Sciatic nerve (tissue), 2 donors: ENCODE data around the gene NRCAM. TPM values are rescaled to one million over a fixed set of nuclear protein-coding genes. Genes with fewer than 3 reads are reported as not detected.

Experiments
- ATAC-seq: fragments of 200-7000 bp; cut with Tn5 transposase; one replicate; pipeline ENCODE4 v1.9.1; 2020; ENCODE audit warnings: mild to moderate bottlenecking, moderate library complexity
- DNase-seq: peaks from one replicate; pipeline ENCODE4 v3.0.0-alpha.2; 2020; ENCODE audit warnings: low spot score
- intact Hi-C: fragments of 100-400 bp; cut with DNase I; formaldehyde crosslinking; loops from one replicate; pipeline ENCODE4 v1.14.2; 2022
- total RNA-seq: library from RNA; stranded (reverse); fragmentation: NEBNext Ultra II Directional; extraction: Animal tissue kit (Norgen Biotek cat#: 25700); gene quantifications from one replicate; pipeline ENCODE4 v1.2.1, GENCODE V29; 2021
- donor health status: DM: no; HTN: no; CAD: no.
- donor health status: DM: no; HTN: no; CAD: no.

The NRCAM gene
- total RNA-seq, 1 donor from 2014 or later, result 17.4 TPM

- ATAC-seq (no peak), DNase-seq (no peak)
- intact Hi-C loops, result no loop called here
Observed at GRCh38 chr7:108326938-108327337, 129.3 kb downstream of the NRCAM start.

- ATAC-seq (no peak), DNase-seq (no peak)
- intact Hi-C loops, result no loop called here
Observed at GRCh38 chr7:108324053-108325038, 131.9 kb downstream of the NRCAM start.

- DNase-seq, result no peak
- peak; percentile 38 for ATAC-seq
- intact Hi-C loops, result no loop called here
Observed at GRCh38 chr7:108322925-108323832, 133.1 kb downstream of the NRCAM start.

- no peak for DNase-seq
- no peak for ATAC-seq
- intact Hi-C loops, result no loop called here
Observed at GRCh38 chr7:108322046-108322445, 134.2 kb downstream of the NRCAM start.

GRCh38 chr7:108321359-108321758, 134.9 kb downstream of the NRCAM start:
- ATAC-seq (no peak), DNase-seq (no peak)

GRCh38 chr7:108316708-108317107, 139.5 kb downstream of the NRCAM start:
- ATAC-seq (no peak), DNase-seq (no peak)
- intact Hi-C loops, result no loop called here

More at GRCh38 chr7:108321359-108321758, 134.9 kb downstream of the NRCAM start:
- intact Hi-C loops, result no loop called here

- ATAC-seq, result no peak
- DNase-seq, result no peak
- intact Hi-C loops, result no loop called here
Observed at GRCh38 chr7:108314551-108314950, 141.7 kb downstream of the NRCAM start.

GRCh38 chr7:108314049-108314448, 142.2 kb downstream of the NRCAM start:
- intact Hi-C loops, result no loop called here
- ATAC-seq, result no peak
- no peak for DNase-seq

GRCh38 chr7:108313086-108313485, 143.2 kb downstream of the NRCAM start:
- no peak for DNase-seq
- intact Hi-C loops, result no loop called here

GRCh38 chr7:108311446-108312168, 144.6 kb downstream of the NRCAM start:
- ATAC-seq, result no peak
- no peak for DNase-seq
- intact Hi-C loops, result no loop called here

More at GRCh38 chr7:108313086-108313485, 143.2 kb downstream of the NRCAM start:
- ATAC-seq, result peak; percentile 73

GRCh38 chr7:108310351-108310750, 145.9 kb downstream of the NRCAM start:
- no peak for DNase-seq
- intact Hi-C loops, result no loop called here

GRCh38 chr7:108308903-108309302, 147.3 kb downstream of the NRCAM start:
- intact Hi-C loops, result no loop called here
- DNase-seq (no peak), ATAC-seq (peak; percentile 56)

More at GRCh38 chr7:108310351-108310750, 145.9 kb downstream of the NRCAM start:
- ATAC-seq, result no peak

GRCh38 chr7:108308276-108308675, 148.0 kb downstream of the NRCAM start:
- intact Hi-C loops, result no loop called here
- no peak for ATAC-seq
- no peak for DNase-seq

GRCh38 chr7:108307595-108307994, 148.6 kb downstream of the NRCAM start:
- ATAC-seq, result peak; percentile 45
- intact Hi-C loops, result no loop called here

GRCh38 chr7:108307194-108307593, 149.0 kb downstream of the NRCAM start:
- DNase-seq, result no peak
- ATAC-seq, result peak; percentile 24
- intact Hi-C loops, result no loop called here

More at GRCh38 chr7:108307595-108307994, 148.6 kb downstream of the NRCAM start:
- no peak for DNase-seq

- ATAC-seq (no peak), DNase-seq (no peak)
- intact Hi-C loops, result no loop called here
Observed at GRCh38 chr7:108303332-108303731, 152.9 kb downstream of the NRCAM start.

- no peak for DNase-seq
- ATAC-seq, result no peak
- intact Hi-C loops, result no loop called here
Observed at GRCh38 chr7:108301387-108301786, 154.8 kb downstream of the NRCAM start.

- intact Hi-C loops, result no loop called here
- ATAC-seq, result no peak
- no peak for DNase-seq
Observed at GRCh38 chr7:108299251-108299973, 156.8 kb downstream of the NRCAM start.
